HG03460 (cell line): ENCODE data around the gene RPF1.
"Not testable (repeated sequence)": the region's sequence is repeated elsewhere in the genome, so short reads cannot be mapped to it uniquely, and the experiment has no call there.

Experiments
- ATAC-seq: cut with Tn5 transposase; IDR thresholded peaks from one replicate; pipeline ENCODE4 v1.9.1; 2021; ENCODE audit not compliant: unreplicated experiment

Gene RPF1

GRCh38 chr1:84492726-84493125, 13.7 kb downstream of the RPF1 start:
- ATAC-seq, result no peak

GRCh38 chr1:84493747-84494146, 14.7 kb downstream of the RPF1 start:
- ATAC-seq, result no peak

GRCh38 chr1:84496498-84496897, 17.4 kb downstream of the RPF1 start:
- no peak for ATAC-seq

GRCh38 chr1:84497631-84498275, 18.7 kb downstream of the RPF1 start:
- ATAC-seq, result no peak

GRCh38 chr1:84502927-84503326, 23.9 kb downstream of the RPF1 start:
- ATAC-seq, result no peak

GRCh38 chr1:84504580-84505492, 25.8 kb downstream of the RPF1 start:
- no peak for ATAC-seq

- ATAC-seq, result peak; percentile 31
Measured at GRCh38 chr1:84505493-84506001, 26.5 kb downstream of the RPF1 start.

- ATAC-seq, result peak; percentile 81
Measured at GRCh38 chr1:84506002-84506728, 27.1 kb downstream of the RPF1 start, which contains the start of the genes GNG5 and SPATA1. Gene GNG5, minus strand, starts transcription at chr1:84506581. Its CDS starts 490 bp downstream, at chr1:84506091. Gene SPATA1, plus strand, starts transcription at chr1:84506386. Its CDS starts 9,974 bp downstream, at chr1:84516360.

- ATAC-seq, result no peak
Measured at GRCh38 chr1:84506729-84507453, 27.8 kb downstream of the RPF1 start.

GRCh38 chr1:84507887-84508286, 28.8 kb downstream of the RPF1 start:
- not testable (repeated sequence) for ATAC-seq

GRCh38 chr1:84508510-84508909, 29.4 kb downstream of the RPF1 start:
- ATAC-seq, result no peak

- no peak for ATAC-seq
Measured at GRCh38 chr1:84509029-84509428, 30.0 kb downstream of the RPF1 start.

- ATAC-seq, result no peak
Measured at GRCh38 chr1:84510165-84510564, 31.1 kb downstream of the RPF1 start.

GRCh38 chr1:84510668-84511067, 31.6 kb downstream of the RPF1 start:
- no peak for ATAC-seq

- no peak for ATAC-seq
Measured at GRCh38 chr1:84524590-84524989, 45.5 kb downstream of the RPF1 start.

GRCh38 chr1:84525779-84526178, 46.7 kb downstream of the RPF1 start:
- ATAC-seq, result no peak

- peak; percentile 79 for ATAC-seq
Measured at GRCh38 chr1:84538599-84538998, 59.5 kb downstream of the RPF1 start.

GRCh38 chr1:84539972-84540371, 60.9 kb downstream of the RPF1 start:
- no peak for ATAC-seq

GRCh38 chr1:84540759-84541158, 61.7 kb downstream of the RPF1 start:
- ATAC-seq, result no peak

GRCh38 chr1:84541679-84542078, 62.6 kb downstream of the RPF1 start:
- ATAC-seq, result no peak
